HG03066 (cell line): ENCODE results near the gene WTIP.
"Not testable (repeated sequence)": the region's sequence is repeated elsewhere in the genome, so short reads cannot be mapped to it uniquely, and the experiment has no call there.

Experiments used
- ATAC-seq: cut with Tn5 transposase; IDR thresholded peaks from one replicate; pipeline ENCODE4 v1.9.1; 2021; ENCODE audit warnings: low read depth; ENCODE audit not compliant: unreplicated experiment

WTIP gene

GRCh38 chr19:34501339-34502320, 20.1 kb downstream of the WTIP start:
- ATAC-seq, result peak; percentile 66

DNA sequence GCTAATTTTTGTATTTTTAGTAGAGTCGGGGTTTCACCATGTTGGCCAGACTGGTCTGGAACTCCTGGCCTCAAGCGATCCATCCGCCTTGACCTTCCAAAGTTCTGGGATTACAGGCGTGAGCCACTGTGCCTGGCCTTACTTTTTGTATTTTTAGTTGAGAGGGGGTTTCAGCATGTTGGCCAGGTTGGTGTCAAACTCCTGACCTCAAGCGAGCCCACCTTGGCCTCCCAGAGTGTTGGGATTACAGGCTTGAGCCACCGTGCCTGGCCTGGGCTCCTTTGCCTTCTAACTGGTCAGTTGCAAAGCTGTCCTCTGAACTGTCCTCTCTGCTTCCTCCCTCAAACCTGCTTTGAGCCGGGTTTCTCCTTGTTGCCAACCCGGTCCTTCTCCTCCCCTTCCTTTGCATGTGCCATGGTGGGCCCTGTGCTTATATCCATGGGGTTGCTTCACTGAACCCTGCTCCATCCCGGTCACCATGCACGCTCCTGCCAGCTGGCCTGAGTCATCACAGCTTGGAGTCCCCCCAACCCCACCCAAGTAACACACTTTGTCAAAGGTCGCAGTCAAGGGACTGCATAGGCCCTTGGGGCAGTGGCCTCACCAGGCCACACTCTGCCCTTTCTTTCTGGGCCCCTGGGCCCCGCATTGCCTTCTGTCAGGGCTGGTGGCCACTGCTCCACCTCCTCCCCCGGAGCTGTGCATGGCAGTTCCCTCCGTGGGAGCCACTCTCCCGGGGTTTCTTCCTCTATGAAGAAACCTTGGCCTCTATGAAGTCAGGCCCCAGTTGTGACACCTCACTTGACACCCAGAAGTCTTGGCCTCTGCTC, 21.2 kb downstream of the WTIP start:
- ATAC-seq, result no peak

- ATAC-seq, result no peak
Observed at GRCh38 chr19:34503531-34504272, 22.1 kb downstream of the WTIP start.

- ATAC-seq, result no peak
Observed at GRCh38 chr19:34504273-34504808, 22.8 kb downstream of the WTIP start.

DNA sequence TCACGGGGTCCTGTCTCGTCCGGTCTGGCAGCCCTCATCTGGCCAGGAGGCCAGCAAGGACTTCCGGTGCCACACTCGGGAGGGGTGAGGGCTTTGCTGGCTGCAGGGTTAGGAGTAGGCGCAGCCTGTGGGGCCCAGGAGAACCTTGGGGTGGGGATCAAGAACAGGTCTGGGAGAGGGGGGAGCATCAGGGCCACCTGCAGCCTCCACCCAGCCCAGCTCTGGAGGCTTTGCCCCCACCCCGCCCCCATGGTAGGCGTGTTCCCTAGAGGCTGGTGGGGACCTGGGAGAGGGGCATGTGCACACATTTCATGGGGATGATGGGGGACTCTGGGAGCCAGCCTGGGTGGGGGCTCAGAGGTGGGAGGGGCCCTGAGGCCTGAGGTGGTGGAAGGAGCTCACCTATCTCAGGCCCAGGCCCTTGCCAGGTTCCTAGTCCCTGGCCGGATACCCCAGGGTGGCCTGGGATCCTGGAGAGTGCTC, 23.3 kb downstream of the WTIP start:
- ATAC-seq, result no peak

- no peak for ATAC-seq
Observed at GRCh38 chr19:34505321-34506025, 23.9 kb downstream of the WTIP start.

DNA sequence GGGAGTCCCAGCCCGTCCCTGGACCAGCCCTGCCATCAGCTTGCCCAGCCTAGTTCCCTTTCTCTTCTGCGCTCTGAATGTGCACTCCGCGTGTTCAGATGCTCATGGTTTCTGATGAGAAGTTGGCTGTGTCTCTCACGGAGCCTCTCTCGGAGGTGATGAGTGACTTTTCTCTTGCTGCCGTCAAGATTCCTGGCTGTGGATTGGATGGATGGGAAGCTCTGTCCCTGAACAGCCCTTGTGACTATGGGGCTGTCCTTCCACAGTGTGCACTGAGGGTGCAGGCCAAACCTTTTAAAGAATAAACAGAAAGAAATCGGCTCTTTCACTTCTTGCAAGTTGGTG, 24.4 kb downstream of the WTIP start:
- ATAC-seq, result no peak

DNA sequence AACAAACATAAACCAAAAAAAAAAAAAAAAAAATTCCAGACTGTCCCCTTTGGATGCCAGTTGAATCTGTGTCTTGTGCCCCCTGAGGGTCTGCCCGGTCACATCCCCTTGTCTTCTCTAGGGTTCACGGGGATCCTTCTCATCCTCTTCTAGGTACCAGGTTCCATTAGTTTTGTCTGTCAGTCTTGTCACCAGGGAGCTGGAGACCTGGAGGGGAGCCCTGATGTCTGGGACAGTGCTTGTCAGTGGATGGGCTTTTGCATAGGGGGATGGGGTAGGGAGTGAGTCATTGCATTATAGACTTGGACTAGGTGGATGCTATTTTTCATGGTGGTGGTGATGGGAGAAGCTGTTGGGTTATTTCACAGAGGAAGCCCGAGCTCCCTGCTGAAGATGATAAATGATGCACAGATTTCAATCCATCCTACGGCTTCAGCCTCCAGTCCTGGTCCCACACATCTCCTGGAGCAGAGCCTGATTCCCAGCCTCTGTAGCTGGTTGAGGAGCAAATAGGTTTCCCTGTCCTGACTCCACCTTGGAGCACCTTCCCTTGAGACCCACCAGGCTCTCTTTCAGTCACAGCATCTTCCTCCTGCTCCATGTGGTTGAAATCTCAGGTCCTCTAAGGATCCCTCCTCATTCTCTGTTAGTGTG, 26.0 kb downstream of the WTIP start:
- no peak for ATAC-seq

DNA sequence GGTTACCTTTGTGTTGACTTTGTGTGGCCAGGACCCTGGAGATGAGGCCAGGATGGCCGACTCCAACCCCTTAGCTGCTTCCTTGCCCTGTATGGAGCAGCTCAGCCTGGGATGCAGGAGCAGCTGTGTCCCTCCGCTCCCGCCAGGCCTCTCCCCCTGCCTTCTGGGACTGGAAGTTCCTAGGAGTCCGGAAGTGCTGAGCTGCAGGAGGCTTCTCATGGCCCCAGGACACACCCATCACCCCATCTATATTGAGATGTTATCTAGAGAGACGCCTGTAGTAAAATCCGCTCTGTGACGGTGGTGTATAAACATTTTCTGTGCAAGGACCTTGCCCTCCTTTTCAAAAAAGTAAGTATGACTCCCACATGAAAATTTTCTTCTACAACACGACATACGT, 27.0 kb downstream of the WTIP start:
- ATAC-seq, result no peak

- ATAC-seq, result not testable (repeated sequence)
Observed at GRCh38 chr19:34510904-34511303, 29.3 kb downstream of the WTIP start.

- ATAC-seq, result no peak
Observed at GRCh38 chr19:34512254-34512822, 30.8 kb downstream of the WTIP start.

- no peak for ATAC-seq
Observed at GRCh38 chr19:34513767-34514166, 32.2 kb downstream of the WTIP start.

- no peak for ATAC-seq
Observed at GRCh38 chr19:34519602-34520001, 38.0 kb downstream of the WTIP start.

GRCh38 chr19:34523408-34523807, 41.9 kb downstream of the WTIP start:
- no peak for ATAC-seq

GRCh38 chr19:34525001-34525400, 43.4 kb downstream of the WTIP start:
- ATAC-seq, result no peak

DNA sequence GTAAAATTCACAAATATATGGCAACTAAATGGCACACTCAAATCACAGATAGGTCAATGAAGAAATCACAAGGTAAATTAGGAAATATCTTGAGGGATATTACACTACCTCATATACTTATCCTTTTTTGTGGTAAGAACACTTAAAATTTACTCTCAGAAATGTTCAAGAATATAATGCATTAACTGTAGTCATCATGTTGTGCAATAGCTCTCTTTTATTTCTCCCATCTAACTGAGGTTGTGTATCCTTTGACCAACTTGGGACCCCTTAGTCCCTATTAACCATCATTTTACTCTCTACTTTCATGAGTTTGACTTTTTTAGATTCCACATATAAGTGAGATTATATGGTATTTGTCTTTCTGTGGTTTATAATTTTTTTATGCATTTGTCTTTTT, 52.6 kb downstream of the WTIP start:
- ATAC-seq, result no peak

- no peak for ATAC-seq
Observed at GRCh38 chr19:34539396-34539795, 57.8 kb downstream of the WTIP start.

DNA sequence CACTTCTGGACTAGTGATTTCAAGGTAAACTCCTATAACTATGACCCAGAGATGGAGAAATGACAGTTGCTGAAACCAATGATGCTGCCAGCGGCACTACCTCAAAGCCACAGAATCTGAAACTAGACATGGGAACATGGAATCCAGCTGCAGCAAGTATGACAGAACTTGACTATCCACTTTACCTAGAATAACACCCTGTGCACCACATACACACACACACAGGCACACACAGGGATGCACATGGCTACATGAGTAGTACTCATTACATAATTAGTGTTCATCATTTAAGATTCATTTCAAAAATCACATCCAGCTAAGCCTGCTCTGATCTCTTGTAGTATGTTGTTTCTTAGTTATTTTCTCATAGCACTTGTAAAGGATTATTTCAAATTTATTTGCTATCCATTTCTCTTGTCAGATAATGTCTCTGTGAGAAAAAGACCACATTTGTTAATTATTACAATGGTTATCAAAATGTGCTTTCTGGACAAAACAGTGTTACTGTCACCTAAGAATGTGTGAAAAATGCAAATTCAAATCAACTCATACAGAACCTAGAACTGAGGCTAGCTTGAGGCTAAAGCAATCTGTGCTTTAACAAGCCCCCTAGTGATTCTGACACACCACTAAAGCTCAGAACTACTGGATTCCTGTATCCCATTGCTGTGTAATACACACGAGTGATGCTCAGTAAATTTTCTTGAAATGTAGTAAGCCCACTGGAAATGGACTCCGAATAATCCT, 59.4 kb downstream of the WTIP start:
- no peak for ATAC-seq
